HG03095 (cell line): ENCODE measurements around the gene ENTR1.

Experiments
- ATAC-seq: cut with Tn5 transposase; IDR thresholded peaks from one replicate; pipeline ENCODE4 v1.9.1; 2021; ENCODE audit warnings: moderate library complexity; ENCODE audit not compliant: unreplicated experiment

Gene ENTR1

GRCh38 chr9:136378170-136379002, 32.0 kb downstream of the ENTR1 start:
- ATAC-seq, result no peak

DNA sequence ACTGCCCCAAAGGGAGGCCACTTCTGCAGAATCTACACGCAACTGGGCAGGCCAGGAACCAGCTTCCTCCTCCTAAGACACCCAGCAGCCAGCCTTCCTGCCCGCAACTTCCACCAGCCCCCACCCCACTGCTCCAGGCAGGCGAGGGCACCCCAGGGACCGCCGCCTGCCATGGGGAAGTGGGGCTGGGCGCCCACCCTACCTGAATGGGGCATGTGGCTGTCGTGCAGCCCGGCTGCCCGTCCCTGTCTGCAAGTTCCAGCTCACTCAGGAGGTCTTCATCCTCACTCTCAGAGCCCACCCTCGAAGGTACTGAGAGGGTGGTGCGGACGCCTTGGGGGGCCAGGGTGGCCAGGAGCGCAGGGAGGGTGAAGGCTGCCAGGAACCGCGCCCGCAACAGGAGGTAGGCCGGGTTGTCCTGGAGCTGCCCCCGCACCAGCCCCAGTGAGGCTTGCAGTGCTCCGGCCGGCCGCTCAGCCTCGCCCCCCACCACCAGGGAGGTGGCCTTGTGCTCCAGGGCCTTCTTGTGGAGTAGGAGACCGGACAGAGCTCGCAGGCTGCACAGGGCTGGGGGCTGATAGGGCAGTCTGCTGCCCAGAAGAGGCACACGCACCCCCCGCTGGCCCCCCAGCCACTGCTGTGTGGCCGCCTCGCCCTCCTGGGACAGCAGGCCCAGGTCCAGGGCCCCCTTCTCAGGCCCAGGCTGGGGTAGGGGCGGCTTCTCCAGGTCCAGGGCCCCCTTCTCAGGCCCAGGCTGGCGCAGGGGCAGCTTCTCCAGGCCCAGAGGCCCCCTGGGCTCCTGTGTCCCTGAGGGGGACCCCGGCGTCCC, 32.9 kb downstream of the ENTR1 start:
- ATAC-seq, result no peak

DNA sequence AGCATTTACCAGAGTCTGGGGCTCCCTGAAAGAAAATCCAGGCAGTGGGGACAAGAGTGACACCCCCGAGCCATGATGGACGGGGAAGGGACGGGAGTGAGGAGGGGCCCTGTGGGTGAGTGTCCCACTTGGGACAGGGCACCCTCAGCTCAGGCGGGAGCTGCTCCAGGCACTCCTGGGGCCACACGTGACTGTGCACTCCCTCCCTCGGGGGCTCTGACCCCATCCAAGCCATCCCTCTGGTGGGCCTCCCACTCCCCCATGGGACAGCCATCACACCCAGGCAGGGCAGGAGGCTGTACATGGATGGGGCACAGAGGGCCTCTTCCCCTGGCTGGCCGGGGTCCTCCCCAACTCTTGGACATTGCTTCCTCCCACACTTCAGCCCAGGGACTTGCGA, 34.0 kb downstream of the ENTR1 start:
- no peak for ATAC-seq

DNA sequence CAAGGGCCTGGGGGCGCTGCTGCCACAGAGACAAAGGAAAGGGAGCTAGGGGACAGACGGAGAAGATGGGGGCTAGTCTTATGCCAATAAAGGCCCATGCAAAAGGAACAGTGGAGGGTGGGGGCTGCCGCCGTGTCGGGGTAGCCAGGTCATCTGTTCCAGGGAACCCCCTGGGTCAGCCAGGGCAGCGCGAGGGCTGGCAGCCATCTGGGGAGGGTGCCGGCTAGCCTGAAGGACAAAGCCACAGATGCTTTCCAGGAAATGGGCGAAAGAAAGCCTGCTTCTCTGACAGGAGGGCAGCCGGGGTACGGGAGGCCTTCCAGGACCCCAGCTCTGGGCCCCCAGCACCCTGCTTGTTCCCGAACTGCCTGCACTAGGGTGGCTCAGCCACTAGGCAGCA, 35.3 kb downstream of the ENTR1 start:
- no peak for ATAC-seq

DNA sequence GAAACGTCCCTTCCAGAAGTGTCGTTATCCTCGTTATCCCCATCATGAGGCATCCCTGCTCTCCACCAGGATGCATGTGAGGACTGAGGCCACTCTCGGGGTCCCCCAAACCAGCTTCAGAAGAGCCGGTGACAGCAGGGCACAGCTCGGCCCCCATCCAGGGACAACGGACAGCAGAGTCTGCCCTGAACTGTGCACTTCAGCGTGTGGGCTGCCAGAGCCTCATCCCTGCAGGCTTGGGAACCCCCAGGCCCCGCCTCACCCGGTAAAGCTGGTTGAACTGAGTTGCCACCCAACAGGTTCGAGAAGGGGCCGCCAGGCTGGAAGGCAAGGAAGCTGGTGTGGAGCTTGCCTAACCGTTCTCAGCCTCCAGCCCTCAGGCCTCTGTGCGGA, 36.2 kb downstream of the ENTR1 start:
- no peak for ATAC-seq

DNA sequence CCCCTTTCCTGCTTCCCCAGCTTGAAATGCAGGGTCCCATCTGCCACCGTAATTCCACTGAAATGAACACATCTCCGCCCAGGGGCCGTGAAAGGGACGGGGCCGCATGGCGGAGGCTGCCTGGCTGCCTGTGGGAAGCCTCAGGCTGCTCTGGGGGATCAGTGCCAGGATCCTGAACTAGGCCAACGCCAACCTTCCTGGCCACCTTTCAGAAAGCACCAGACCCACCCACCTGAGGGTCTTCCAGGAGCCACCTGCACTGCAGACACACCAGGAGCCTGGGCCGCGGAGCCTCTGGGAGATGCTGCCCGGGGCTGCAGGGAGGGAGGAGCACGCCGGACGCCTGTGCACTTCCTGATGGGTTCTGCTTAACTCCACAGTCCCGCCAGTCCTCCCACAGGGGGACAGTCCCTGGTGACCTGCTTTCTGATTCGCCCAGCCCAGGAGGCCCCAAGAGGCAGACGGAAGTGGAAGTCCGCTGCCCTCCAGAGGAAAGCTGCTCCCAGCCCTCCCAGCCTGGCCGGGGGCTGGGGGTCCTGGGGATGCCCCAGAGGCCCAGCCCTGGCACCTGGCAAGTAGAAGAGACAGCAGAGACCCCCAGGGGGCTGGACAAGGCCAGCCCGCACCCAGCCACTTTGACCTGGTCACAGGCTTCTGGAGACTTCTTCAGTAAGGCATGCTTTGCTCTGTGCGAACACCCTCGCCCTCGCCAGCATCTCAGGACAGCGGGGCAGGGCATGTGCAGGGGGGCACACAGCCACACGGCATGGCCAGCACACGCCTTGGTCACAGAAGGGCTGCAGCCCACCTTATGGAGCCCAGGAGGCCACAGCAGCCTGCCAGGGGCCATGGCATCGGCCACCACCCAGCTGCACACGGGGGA, 36.9 kb downstream of the ENTR1 start, which contains the start of gene CARD9:
CARD9 (minus strand) TSS at position 370 of the 883 bp plus-strand sequence. CDS start 1,591 bp downstream, outside the sequence.
- ATAC-seq, result no peak

DNA sequence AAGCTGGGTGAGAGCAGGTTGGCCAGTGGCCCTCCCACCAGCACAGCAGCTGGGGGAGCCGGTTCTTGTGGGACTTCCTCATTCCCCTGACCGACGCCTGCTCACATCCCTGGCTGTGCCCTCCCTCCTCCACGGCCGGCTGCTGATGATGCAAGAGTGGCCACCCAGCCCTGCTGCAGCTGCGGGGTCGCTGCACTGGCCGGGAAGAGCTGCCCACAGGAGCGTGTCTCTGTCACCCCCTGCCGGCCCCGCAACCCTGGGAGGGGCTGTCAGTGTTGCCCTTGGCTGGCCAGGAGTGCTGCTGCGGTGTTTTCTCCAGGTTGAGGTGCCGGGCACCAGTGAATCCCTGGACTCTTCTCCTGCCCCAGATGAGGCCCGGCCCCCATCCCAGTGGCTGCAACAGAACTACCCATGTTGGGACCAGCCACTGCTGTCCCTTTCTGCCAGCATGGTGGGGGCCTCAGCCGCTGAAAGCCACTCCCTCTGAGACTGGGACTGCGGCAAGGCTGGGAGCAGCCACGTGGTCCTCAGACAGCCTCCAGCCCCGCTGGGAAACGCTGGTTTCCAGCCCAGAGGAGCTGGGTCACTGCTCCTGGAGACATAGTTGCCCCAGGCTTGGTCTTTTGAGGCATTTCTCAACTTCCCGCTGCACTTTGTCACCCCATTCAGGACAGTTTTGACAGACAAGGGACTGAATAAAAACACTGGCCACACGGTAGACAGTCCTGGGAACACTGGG, 37.7 kb downstream of the ENTR1 start:
- no peak for ATAC-seq

GRCh38 chr9:136372006-136372405, 38.4 kb downstream of the ENTR1 start:
- ATAC-seq, result no peak

DNA sequence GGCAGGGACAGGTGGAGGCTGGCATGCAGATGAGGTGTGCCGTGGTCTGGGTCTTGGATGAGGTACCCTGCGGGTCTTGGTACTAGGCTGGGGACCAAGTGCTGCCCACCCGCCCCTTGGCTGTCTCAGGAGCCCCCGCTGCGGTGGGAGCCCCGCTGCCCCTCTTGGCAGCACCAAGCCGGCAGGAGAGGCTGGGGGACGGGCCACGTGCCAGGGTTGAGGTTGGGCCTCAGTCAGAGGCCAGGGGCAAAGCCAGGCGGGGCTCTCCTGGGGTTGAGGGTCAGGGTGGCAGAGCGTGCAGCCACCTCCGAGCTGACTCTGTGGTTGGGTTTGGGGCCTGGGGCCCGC, 38.9 kb downstream of the ENTR1 start:
- ATAC-seq, result no peak

DNA sequence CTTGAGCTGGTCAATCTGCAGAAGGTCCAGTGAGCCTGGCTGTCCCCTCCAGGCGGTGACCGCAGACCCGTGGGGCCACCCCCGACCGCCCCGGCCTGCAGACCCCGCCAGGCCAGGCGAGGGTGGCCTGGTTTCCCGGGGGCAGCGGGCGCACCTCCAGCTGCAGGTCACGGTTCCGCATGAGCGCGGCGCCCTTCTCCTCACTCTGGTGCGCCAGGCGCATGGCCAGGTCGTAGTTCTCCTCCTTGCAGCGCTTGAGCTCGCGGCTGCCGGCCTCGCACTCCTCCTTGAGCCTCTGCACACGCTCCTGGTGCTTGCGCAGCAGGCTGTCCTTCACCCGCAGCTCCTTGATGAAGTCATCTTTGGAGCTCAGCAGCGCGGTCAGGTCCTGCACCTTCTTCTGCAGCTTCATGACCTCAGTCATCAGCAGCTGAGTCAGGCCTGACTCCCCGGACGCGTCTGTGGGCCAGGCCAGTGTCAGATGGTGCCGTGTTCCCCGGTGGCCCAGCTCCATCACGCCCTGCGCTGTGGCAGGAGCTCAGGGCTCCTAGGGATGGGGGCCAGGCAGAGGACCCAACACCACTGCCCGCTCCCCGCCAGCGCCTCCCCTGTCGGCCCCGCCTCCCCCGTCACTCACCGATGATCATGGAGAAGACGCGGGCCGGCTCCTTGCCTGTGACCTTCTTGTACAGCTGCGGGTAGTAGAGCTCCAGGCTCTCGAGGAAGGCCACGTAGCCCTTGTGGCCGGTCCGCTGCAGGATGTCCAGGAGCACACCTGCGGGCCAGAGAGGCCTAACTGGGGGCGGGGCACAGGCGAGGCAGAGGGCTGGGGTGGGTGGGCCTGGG, 39.5 kb downstream of the ENTR1 start:
- ATAC-seq, result no peak

DNA sequence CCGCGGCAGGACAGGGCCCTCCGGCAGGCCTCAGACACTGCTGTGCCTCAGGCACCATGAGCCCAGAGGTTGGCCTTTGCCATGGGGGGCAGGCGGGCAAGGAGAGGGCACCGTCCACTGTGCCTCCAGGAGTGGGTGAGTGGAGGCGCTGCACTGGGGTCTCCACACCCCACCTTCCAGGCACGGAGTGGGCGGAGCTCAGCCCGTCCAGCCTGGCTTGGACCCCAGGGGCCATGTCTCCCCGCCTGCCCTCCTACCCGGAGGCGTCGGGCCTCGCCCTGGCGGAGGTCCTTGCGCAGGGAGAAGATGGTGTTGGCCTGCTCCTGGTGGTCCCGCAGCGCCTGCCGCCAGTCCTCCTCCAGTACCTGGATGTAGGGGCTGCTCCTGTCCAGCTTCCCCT, 40.4 kb downstream of the ENTR1 start:
- ATAC-seq, result no peak

DNA sequence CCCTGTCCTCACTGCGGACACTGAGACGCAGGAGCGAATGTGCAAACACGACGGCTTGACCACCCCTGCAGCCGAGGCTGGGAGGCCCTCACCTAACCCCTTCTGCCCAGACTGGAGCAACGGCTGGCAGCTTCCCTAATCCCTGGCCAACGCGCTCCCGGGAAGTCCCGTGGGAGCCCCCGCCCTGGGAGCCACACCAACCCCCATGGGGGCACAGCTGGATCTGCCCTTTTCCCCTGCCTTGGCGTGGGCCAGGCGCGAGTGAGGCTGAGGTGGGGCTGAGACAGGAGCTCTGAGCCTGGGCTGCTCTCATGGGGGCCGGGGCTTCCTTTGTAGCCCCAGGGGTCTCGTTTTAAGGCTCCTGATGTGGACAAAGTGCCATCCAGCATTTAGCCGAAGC, 42.2 kb downstream of the ENTR1 start:
- ATAC-seq, result no peak

GRCh38 chr9:136367296-136368145, 42.9 kb downstream of the ENTR1 start:
- no peak for ATAC-seq

GRCh38 chr9:136366826-136367225, 43.6 kb downstream of the ENTR1 start:
- ATAC-seq, result no peak

- ATAC-seq, result no peak
These were observed 44.6 kb downstream of the ENTR1 start for GRCh38 chr9:136365775-136366222.

GRCh38 chr9:136364942-136365774, 45.3 kb downstream of the ENTR1 start:
- ATAC-seq, result no peak

GRCh38 chr9:136363949-136364748, 46.3 kb downstream of the ENTR1 start:
- ATAC-seq, result no peak
